Measurements from ENCODE around the gene ARVCF. TPM values are rescaled to one million over a fixed set of nuclear protein-coding genes. Genes with fewer than 3 reads are reported as not detected.
"Not testable (repeated sequence)": the region's sequence is repeated elsewhere in the genome, so short reads cannot be mapped to it uniquely, and the experiment has no call there.

ARVCF gene
- total RNA-seq, 1 donor from 2014 or later: 25.4 TPM

- TF ChIP-seq CTCF (IDR thresholded peaks at IDR 0.05; ENCODE audit: borderline replicate concordance): no peak
These were observed 88.9 kb downstream of the ARVCF start for GRCh38 chr22:19927696-19928095.

GRCh38 chr22:19926028-19926427, 90.6 kb downstream of the ARVCF start:
- H3K27me3 ChIP-seq (ENCODE audit: low read depth); H3K27ac ChIP-seq (replicated peaks); H3K36me3 ChIP-seq; H3K9me3 ChIP-seq (replicated peaks); H3K4me1 ChIP-seq; H3K4me3 ChIP-seq; DNase-seq; intact Hi-C loops (cut with micrococcal nuclease): not testable (repeated sequence)

More at GRCh38 chr22:19927696-19928095, 88.9 kb downstream of the ARVCF start:
- no peak for DNase-seq
- H3K9me3 ChIP-seq (replicated peaks): no peaks in the 10 kb centered on the region
- H3K27ac ChIP-seq (replicated peaks): no peak overlapping the region
- no peak overlapping the region for H3K4me3 ChIP-seq
- H3K4me1 ChIP-seq: no peaks in the 10 kb centered on the region
- intact Hi-C loops (cut with micrococcal nuclease): no loop called here
- peaks cover 5% of the 10 kb centered on the region for H3K36me3 ChIP-seq
- H3K27me3 ChIP-seq (ENCODE audit: low read depth): no peaks in the 10 kb centered on the region

DNA sequence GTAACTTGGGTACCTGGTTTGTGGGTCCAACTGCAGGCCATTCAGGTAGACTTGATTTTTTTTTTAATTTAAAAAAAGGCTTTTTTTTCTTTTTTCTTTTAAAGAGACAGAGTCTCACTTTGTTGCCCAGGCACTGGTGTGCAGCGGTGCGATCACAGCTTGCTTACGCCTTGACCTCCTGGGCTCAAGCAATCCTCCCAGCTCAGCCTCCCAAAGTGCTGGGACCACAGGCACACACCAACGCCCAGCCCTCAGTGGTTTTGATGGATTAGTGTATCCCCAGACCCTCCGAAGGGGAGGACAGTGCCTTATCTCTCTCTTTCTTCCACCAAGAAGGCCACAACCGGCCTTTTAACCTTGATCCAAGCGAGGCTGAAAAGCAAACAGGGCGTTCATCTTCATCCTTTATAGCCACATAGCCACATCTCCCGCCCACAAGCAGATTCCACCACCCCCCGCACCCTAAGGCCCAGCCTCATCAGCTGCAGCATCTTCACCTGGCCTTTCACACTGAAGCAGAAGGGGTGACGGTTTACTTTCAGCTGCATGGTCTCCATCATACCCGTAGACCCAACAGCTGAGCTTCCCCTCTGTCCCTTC, 92.6 kb downstream of the ARVCF start:
- no peaks in the 10 kb centered on the region for H3K36me3 ChIP-seq
- no peaks in the 10 kb centered on the region for H3K27me3 ChIP-seq (ENCODE audit: low read depth)
- H3K27ac ChIP-seq (replicated peaks): no peak overlapping the region
- no peak for TF ChIP-seq CTCF (IDR thresholded peaks at IDR 0.05; ENCODE audit: borderline replicate concordance)
- no peaks in the 10 kb centered on the region for H3K4me1 ChIP-seq
- no peak overlapping the region for H3K4me3 ChIP-seq
- intact Hi-C loops (cut with micrococcal nuclease): no loop called here
- H3K9me3 ChIP-seq (replicated peaks): no peaks in the 10 kb centered on the region
- no peak for DNase-seq

DNA sequence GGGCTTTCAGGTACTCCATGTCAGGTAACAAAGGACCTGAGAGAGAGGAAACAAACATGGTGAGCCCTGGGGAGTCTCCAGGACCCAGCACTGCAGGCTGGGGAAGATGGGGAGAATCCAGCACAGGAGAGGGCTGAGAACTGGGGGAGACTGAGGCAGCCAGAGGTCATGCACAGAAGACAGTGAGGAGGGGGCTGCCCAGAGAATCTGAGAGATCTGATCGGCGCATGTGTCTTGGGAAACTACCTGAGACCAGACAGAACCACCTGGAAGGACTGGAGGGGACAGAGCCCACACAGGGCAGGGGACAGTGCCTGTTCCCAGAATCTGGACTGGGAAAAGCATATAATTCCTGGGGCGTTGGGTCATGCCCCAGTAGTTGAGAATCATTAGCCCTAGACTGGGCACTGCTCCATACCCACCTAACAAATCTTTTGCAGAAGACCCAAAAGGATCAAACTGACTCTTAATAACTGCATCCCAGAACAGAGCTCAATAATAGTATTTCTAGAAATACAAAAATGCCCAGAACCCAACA, 95.0 kb downstream of the ARVCF start:
- no peaks in the 10 kb centered on the region for H3K27me3 ChIP-seq (ENCODE audit: low read depth)
- peaks cover 23% of the 10 kb centered on the region for H3K36me3 ChIP-seq
- no peak overlapping the region for H3K27ac ChIP-seq (replicated peaks)
- no peak for DNase-seq
- H3K4me1 ChIP-seq: no peaks in the 10 kb centered on the region
- intact Hi-C loops (cut with micrococcal nuclease): no loop called here
- no peak overlapping the region for H3K4me3 ChIP-seq
- TF ChIP-seq CTCF (IDR thresholded peaks at IDR 0.05; ENCODE audit: borderline replicate concordance): no peak
- H3K9me3 ChIP-seq (replicated peaks): no peaks in the 10 kb centered on the region

Small RNA genes within 50 kb of the gene (microRNA-seq; reads per million reads assigned to microRNA genes)
- gene MIR185 (195 reads per million, percentile 63 among the genes with 10 or more reads in this experiment), gene MIR4761 (not detected)

Other genes with a start within 250 kb of the ARVCF start
- gene GNB1L, start 161.9 kb downstream of the ARVCF start, total RNA-seq: 2.9 TPM
- gene RTL10, start 161.9 kb downstream of the ARVCF start, total RNA-seq: 6.6 TPM
- gene COMT, start 75.1 kb downstream of the ARVCF start, total RNA-seq: 81.5 TPM
- 35.2 TPM for gene TXNRD2, start 75.0 kb downstream of the ARVCF start, total RNA-seq
- 71.7 TPM for gene TANGO2, start 4.3 kb upstream of the ARVCF start, total RNA-seq
- 16.8 TPM for gene DGCR8, start 63.4 kb upstream of the ARVCF start, total RNA-seq
- gene RANBP1, start 99.3 kb upstream of the ARVCF start, total RNA-seq: 39.6 TPM
- 27.8 TPM for gene TRMT2A, start 100.4 kb upstream of the ARVCF start, total RNA-seq
- gene ZDHHC8, start 115.0 kb upstream of the ARVCF start, total RNA-seq: 42.4 TPM
- gene CCDC188, start 134.2 kb upstream of the ARVCF start, total RNA-seq: not detected